ENCODE results near the gene TOR1AIP1.

DNA sequence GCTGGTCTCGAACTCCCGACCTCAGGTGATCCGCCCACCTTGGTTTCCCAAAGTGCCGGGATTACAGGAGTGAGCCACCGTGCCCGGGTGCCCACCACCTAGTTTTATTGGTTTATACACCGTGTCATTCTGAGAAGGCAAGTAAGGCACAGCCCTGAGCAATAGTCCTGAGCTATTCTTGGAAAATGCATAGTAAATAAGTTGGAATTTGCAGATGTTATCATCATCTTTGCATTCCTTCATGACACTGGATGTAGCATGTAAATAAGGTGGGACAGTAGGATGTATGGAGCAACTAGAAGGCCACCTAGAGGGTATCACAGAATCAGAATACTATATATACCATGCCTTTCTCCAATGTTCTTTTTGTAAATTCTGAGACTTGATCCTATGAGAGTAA lies 15.5 kb upstream of the TOR1AIP1 start:
- TF ChIP-seq, protein P1, sequence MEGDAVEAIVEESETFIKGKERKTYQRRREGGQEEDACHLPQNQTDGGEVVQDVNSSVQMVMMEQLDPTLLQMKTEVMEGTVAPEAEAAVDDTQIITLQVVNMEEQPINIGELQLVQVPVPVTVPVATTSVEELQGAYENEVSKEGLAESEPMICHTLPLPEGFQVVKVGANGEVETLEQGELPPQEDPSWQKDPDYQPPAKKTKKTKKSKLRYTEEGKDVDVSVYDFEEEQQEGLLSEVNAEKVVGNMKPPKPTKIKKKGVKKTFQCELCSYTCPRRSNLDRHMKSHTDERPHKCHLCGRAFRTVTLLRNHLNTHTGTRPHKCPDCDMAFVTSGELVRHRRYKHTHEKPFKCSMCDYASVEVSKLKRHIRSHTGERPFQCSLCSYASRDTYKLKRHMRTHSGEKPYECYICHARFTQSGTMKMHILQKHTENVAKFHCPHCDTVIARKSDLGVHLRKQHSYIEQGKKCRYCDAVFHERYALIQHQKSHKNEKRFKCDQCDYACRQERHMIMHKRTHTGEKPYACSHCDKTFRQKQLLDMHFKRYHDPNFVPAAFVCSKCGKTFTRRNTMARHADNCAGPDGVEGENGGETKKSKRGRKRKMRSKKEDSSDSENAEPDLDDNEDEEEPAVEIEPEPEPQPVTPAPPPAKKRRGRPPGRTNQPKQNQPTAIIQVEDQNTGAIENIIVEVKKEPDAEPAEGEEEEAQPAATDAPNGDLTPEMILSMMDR (conservative IDR thresholded peaks at IDR 0.05; ENCODE audit: low read depth, low read length), result no peak
- TF ChIP-seq POLR2A (IDR thresholded peaks at IDR 0.05; ENCODE audit: low read depth, low read length) (no peak), SMC3 (IDR thresholded peaks at IDR 0.05; ENCODE audit: low read depth, low read length) (no peak), MAFK (IDR thresholded peaks at IDR 0.05; ENCODE audit: low read depth, low read length) (no peak)

Measured in IMR-90 (cell line).